ENCODE results near the gene CCT8. TPM values are rescaled to one million over a fixed set of nuclear protein-coding genes. Genes with fewer than 3 reads are reported as not detected.
"Not testable (repeated sequence)": the region's sequence is repeated elsewhere in the genome, so short reads cannot be mapped to it uniquely, and the experiment has no call there.

Gene CCT8
- total RNA-seq, 1 donor from 2014 or later, result 310 TPM

DNA sequence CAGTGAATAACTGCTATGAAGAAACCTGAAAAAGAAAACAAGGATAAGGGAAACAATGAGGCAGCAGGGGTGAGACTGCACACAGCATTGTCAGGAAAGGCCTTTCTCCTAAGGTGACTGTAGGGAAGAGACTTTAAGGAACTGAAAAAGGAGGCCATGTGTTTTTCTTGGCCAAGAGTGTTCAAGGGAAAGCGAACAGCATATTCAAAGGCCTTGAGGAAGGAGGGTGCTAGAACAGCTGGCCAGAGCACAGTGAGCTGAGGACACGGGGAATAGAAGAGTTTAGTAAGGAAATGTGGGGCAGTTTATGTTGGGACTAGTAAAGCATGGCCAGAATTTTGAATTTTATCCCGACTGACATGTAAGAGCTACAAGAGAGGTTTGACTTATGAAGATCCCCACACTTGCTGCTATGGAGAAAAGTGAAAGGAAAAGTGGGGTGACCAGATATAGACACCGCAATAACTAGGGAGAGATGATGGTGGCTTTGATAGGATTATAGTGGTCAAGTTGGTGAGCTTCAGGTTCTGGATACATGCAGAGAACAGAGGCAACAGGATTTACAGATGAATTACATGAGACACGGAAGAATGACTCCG, 55.7 kb downstream of the CCT8 start:
- no peak for DNase-seq

DNA sequence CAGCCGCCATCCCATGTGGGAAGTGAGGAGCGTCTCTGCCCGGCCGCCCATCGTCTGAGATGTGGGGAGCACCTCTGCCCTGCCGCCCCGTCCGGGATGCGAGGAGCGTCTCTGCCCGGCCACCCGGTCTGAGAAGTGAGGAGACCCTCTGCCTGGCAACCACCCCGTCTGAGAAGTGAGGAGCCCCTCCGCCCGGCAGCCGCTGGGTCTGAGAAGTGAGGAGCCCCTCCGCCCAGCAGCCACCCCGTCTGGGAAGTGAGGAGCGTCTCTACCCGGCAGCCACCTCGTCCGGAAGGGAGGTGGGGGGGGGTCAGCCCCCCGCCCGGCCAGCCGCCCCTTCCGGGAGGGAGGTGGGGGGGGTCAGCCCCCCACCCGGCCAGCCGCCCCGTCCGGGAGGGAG, 62.2 kb downstream of the CCT8 start:
- not testable (repeated sequence) for DNase-seq

DNA sequence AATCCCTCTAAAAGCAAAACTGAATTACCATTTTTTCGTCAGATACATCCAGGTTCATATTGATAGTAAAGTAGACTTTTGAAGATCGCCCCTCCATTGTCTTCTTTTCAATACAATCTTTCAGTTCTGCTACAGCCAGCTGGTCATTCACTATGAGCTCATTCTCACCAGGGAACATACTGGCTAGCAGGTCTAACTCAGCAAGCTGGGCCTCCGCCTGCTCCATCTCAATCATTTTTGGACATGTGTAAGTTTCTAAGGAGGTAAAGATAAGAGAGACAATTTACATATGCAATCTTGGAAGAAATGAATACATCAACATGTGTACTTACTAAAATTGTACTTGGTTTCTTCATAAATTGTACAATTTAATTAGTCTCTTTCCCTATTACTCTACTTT, 65.1 kb downstream of the CCT8 start:
- no peak for DNase-seq

DNA sequence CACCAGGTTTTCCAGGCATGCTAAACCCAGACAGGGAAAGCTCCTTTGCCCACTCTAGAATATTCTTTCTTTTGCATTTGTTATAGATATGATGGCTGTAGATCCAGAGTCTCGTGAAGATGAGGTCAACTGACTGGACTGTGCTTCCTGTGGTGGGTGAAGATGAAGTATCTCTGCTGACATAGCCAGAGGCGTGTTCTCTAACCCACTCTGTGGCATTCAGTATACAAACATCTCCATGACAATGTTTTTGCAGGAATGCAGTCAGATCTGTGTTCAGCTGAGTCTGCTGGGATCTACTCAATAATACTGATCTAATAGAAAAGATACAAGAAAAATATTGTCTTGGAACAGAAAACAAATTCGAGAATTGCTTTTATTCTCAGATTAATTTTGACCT, 65.6 kb downstream of the CCT8 start:
- DNase-seq, result no peak

DNA sequence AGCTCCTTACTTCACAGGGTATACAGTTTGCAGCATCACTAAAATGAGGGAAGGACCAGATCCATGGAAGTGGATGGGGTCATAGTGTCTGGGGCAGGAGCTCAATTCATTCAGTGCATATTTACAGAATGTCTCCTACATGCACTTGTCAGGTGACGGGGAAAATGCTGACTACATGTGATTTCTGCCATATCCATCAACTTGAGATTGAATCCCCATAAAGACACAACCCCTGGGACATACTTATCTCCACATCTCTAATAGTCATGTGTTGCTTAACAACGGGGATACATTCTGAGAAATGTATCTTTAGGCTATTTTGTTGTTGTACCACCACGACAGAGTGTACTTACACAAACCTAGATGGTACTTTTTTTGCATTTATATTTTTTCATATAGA, 66.3 kb downstream of the CCT8 start:
- no peak for DNase-seq

Other genes starting within 250 kb of the CCT8 start
- gene LTN1, start 80.8 kb downstream of the CCT8 start, total RNA-seq, result 51.3 TPM
- 8.3 TPM for gene RWDD2B, start 54.3 kb downstream of the CCT8 start, total RNA-seq
- 39.1 TPM for gene USP16, start 49.0 kb downstream of the CCT8 start, total RNA-seq
- gene MAP3K7CL, start 57.0 kb upstream of the CCT8 start, total RNA-seq, result 1.6 TPM
- 127 TPM for gene BACH1, start 225.3 kb upstream of the CCT8 start, total RNA-seq

Data from occipital lobe (tissue), 2 donors.